HFFc6 (cell line): Measurements from ENCODE around the gene NOX4. TPM values are rescaled to one million over a fixed set of nuclear protein-coding genes. Genes with fewer than 3 reads are reported as not detected.

Experiments used
- DNase-seq: peaks from one replicate; pipeline ENCODE4 v3.0.0-alpha.2; 2018
- H3K27ac Mint-ChIP-seq: 2 replicates; pipeline ENCODE4 v1.8.0; 2020; ENCODE audit warnings: mild to moderate bottlenecking, mixed read lengths
- H3K27me3 Mint-ChIP-seq: 2 replicates; pipeline ENCODE4 v1.8.0; 2021; ENCODE audit warnings: mild to moderate bottlenecking, moderate library complexity, mixed read lengths; ENCODE audit not compliant: insufficient read depth
- H3K36me3 Mint-ChIP-seq: 2 replicates; pipeline ENCODE4 v1.8.0; 2021; ENCODE audit warnings: low read depth, mixed read lengths
- H3K4me1 Mint-ChIP-seq: 2 replicates; pipeline ENCODE4 v1.8.0; 2020; ENCODE audit warnings: low read depth, mixed read lengths
- H3K4me3 Mint-ChIP-seq: 2 replicates; pipeline ENCODE4 v1.8.0; 2020; ENCODE audit warnings: mild to moderate bottlenecking, moderate library complexity, mixed read lengths
- H3K9me3 Mint-ChIP-seq: 2 replicates; pipeline ENCODE4 v1.8.0; 2020; ENCODE audit warnings: mild to moderate bottlenecking, mixed read lengths
- total RNA-seq, 6 experiments: library from RNA; stranded (reverse); fragmentation: NEBNext Ultra II Directional; extraction: Animal tissue kit (Norgen Biotek cat#: 25700); gene quantifications; 2 replicates in 1 of 6; 3 replicates in 5 of 6; pipeline ENCODE4 v1.2.3, GENCODE V29; 2021
- TF ChIP-seq, protein P1 (sequence below): fragments of 200-600 bp; sonication (generic); IDR thresholded peaks from 2 replicates; pipeline ENCODE4 v1.5.0; 2021; ENCODE audit warnings: antibody characterized with exemption, mild to moderate bottlenecking

NOX4 gene
- total RNA-seq, 6 experiments from 2014 or later, result 2.2 to 5.0 (median 3.2) TPM

DNA sequence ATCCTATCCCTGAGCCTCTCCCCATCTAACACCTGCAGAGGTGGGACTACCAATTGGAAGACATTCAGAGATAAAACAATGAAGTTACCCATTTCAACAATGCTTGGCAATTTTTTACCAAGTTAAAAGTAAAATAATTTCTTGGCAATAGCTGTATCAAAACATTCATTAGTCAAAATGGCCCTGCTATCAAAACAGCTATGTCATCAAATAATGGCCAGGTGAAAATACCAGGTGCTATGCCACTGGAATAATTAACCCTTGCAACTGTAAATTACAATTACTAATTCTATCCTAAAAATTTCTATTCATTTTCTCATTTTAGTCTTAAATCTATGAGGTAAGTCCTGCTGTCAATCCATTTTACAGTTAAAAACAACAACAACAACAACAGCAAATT, 43.3 kb downstream of the NOX4 start:
- no peak for DNase-seq
- Mint-ChIP-seq H3K9me3 (no peaks in the 10 kb centered on the region), H3K4me3 (no peak overlapping the region), H3K4me1 (no peaks in the 10 kb centered on the region), H3K27me3 (no peaks in the 10 kb centered on the region), H3K36me3 (peaks cover 6% of the 10 kb centered on the region), H3K27ac (no peak overlapping the region; the same call in 1 of the 2 replicates)
- TF ChIP-seq, protein P1, sequence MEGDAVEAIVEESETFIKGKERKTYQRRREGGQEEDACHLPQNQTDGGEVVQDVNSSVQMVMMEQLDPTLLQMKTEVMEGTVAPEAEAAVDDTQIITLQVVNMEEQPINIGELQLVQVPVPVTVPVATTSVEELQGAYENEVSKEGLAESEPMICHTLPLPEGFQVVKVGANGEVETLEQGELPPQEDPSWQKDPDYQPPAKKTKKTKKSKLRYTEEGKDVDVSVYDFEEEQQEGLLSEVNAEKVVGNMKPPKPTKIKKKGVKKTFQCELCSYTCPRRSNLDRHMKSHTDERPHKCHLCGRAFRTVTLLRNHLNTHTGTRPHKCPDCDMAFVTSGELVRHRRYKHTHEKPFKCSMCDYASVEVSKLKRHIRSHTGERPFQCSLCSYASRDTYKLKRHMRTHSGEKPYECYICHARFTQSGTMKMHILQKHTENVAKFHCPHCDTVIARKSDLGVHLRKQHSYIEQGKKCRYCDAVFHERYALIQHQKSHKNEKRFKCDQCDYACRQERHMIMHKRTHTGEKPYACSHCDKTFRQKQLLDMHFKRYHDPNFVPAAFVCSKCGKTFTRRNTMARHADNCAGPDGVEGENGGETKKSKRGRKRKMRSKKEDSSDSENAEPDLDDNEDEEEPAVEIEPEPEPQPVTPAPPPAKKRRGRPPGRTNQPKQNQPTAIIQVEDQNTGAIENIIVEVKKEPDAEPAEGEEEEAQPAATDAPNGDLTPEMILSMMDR, result no peak

DNA sequence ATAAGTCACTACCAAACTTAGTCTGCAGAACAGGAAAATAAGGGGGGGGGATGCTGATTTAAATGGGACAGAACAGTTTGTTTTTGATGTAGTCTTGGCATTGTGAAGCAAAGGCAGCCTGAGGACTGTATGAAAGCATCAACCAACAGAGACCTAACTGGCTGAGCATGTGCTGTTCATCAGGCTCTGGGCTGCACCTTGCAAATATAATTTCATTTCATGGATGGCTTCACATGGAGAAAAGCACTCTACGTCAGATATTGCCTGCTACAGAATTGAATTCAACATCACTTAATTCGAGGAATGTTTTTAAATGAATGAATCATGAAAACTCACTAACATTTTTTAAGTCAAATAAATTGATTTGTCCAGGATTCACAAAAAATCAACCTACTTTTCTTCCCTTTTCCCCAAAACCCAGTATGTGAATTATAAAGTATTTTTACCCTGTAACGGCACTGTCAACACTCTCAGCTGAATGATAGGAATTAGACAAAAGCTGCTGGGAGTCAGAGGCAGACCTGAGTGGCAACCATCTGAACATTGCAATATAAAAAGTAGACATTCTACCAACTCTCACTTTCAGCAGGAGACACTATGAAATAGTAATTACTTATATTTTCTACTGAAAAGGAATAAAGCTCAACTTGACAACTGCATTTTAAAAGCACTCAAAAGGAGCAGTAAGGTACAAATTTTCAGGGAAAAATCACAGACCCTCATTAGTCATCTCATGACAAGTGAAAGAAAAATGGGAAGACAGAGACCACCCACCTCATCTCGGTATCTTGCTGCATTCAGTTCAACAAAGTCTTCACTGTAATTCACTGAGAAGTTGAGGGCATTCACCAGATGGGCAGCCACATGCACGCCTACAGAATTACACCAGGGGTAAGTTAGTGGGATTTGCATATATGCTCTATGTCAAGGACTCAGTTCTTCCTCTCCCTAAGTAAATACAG, 47.5 kb downstream of the NOX4 start:
- Mint-ChIP-seq H3K4me3 (no peak overlapping the region), H3K9me3 (no peaks in the 10 kb centered on the region), H3K27me3 (no peaks in the 10 kb centered on the region), H3K27ac (no peak overlapping the region), H3K4me1 (no peaks in the 10 kb centered on the region), H3K36me3 (peaks cover 6% of the 10 kb centered on the region)
- DNase-seq, result no peak
- TF ChIP-seq, protein P1, result no peak

GRCh38 chr11:89442801-89443200, 48.4 kb downstream of the NOX4 start:
- Mint-ChIP-seq H3K4me1 (no peaks in the 10 kb centered on the region), H3K4me3 (no peak overlapping the region), H3K36me3 (peaks cover 6% of the 10 kb centered on the region), H3K27me3 (no peaks in the 10 kb centered on the region), H3K9me3 (no peaks in the 10 kb centered on the region), H3K27ac (no peak overlapping the region)
- no peak for DNase-seq
- TF ChIP-seq, protein P1, result no peak

DNA sequence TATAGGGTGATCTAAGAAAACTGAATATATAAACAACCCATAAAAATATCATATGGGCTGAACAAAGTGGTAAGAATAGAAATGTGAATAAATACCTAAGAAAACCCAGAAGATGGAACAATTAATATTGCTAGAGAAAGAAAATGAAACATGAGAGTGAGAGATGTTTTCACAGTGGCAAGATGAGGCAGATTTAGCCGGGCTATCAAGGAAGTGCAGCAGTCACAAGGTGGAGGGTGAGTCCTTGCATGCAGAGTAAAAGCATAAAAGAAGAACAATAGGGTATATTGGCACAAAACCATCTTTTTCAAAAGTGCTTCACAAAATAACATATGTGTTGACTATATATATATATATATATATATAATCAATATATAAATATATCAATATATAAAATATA, 49.6 kb downstream of the NOX4 start:
- Mint-ChIP-seq H3K27ac (no peak overlapping the region), H3K27me3 (no peaks in the 10 kb centered on the region), H3K4me3 (no peak overlapping the region), H3K4me1 (no peaks in the 10 kb centered on the region), H3K9me3 (no peaks in the 10 kb centered on the region), H3K36me3 (peaks cover 6% of the 10 kb centered on the region)
- TF ChIP-seq, protein P1, result no peak
- no peak for DNase-seq

GRCh38 chr11:89437317-89437716, 53.9 kb downstream of the NOX4 start:
- no peaks in the 10 kb centered on the region for H3K27me3 Mint-ChIP-seq
- TF ChIP-seq, protein P1, result no peak
- H3K4me3 Mint-ChIP-seq, result no peak overlapping the region
- H3K4me1 Mint-ChIP-seq, result peaks cover 7% of the 10 kb centered on the region
- no peak for DNase-seq
- no peak overlapping the region for H3K27ac Mint-ChIP-seq
- H3K36me3 Mint-ChIP-seq, result no peaks in the 10 kb centered on the region
- H3K9me3 Mint-ChIP-seq, result no peaks in the 10 kb centered on the region
